Thoracic aorta (tissue), 2 donors: ENCODE data around the gene SLC39A3. TPM values are rescaled to one million over a fixed set of nuclear protein-coding genes. Genes with fewer than 3 reads are reported as not detected.

Source experiments
- ATAC-seq: fragments of 150-250 bp; one replicate; pipeline ENCODE4 v1.8.0; 2017; ENCODE audit warnings: low read depth; ENCODE audit not compliant: insufficient number of reproducible peaks, low FRiP score
- DNase-seq: peaks from one replicate; pipeline ENCODE4 v3.0.0-alpha.2; 2020; ENCODE audit warnings: low spot score
- H3K27ac ChIP-seq, 2 donors: fragments of 200-600 bp; sonication (generic); 1 replicate in 1 of 2; 2 replicates in 1 of 2; pipeline ENCODE4 v1.5.1; 2016; ENCODE audit warnings: mild to moderate bottlenecking in 2 of 2, moderate library complexity in 2 of 2
- H3K27me3 ChIP-seq: fragments of 200-600 bp; sonication (generic); replicated peaks from 2 replicates; pipeline ENCODE4 v1.6.0; 2016; ENCODE audit warnings: mild to moderate bottlenecking; ENCODE audit not compliant: insufficient read depth
- H3K36me3 ChIP-seq: fragments of 200-600 bp; sonication (generic); one replicate; pipeline ENCODE4 v1.5.1; 2016
- H3K4me1 ChIP-seq, 2 donors: fragments of 200-600 bp; sonication (generic); 1 replicate in 1 of 2; 2 replicates in 1 of 2; pipeline versions ENCODE4 v1.5.1 to v1.6.0; 2016; ENCODE audit warnings: low read depth in 2 of 2, mild to moderate bottlenecking in 1 of 2; ENCODE audit not compliant: control insufficient read depth in 1 of 2
- H3K4me3 ChIP-seq: fragments of 200-600 bp; sonication (generic); 2 replicates; pipeline ENCODE4 v1.5.1; 2016; ENCODE audit warnings: mild to moderate bottlenecking
- H3K9me3 ChIP-seq: fragments of 200-600 bp; sonication (generic); 2 replicates; pipeline ENCODE4 v1.5.1; 2016
- total RNA-seq, 2 donors: library from RNA; depleted of rRNA; stranded (reverse); fragments of >200 nt; gene quantifications; one replicate each; pipeline versions ENCODE4 v1.1.0 to v1.2.3, GENCODE V29; 2016
- TF ChIP-seq, protein P1 (sequence below): fragments of 200-600 bp; sonication (generic); IDR thresholded peaks from one replicate; pipeline ENCODE4 v1.5.1; 2019; ENCODE audit warnings: antibody characterized with exemption

SLC39A3 gene
- total RNA-seq, 2 donors from 2014 or later = 26.6 to 37.6 TPM

DNA sequence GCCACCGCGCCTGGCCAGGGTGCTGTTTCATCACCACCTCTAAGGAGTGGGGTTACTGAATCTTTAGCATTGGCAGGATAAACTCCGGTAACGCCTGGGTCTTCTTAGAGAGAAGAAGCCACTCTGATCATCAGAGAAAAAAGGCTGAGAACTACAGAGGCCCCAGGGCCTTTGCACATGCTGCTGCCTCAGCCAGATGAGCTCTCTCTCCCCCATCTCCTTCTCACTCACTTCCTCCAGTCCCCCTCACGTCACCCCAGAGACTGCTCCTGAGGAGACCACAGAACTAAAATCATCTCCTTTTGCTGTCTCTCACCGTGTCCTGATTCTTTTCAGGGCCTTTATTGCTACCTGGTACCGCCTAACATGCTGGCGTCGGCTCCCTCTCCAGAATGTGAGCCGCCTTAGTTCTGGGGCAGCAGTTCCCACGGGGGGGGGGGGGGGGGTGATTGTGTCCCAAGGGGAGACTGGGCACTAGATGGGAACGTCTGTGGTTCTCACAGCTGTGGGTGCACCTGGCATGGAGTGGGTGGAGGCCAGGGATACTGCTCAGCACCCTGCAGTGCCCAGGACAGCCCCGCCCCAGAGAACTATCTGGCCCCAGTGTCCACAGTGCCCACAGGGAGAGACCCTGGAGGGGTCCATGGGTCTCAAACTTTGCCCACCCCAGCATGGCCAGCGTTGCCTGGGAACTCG is 13.5 kb downstream of the SLC39A3 start:
- Histone ChIP-seq H3K4me3 (no peak overlapping the region), H3K27ac (no peak overlapping the region), H3K4me1 (peaks cover 9 to 27% of the 10 kb centered on the region in 2 donors), H3K36me3 (no peaks in the 10 kb centered on the region), H3K9me3 (no peaks in the 10 kb centered on the region), H3K27me3 (no peaks in the 10 kb centered on the region)
- TF ChIP-seq, protein P1, sequence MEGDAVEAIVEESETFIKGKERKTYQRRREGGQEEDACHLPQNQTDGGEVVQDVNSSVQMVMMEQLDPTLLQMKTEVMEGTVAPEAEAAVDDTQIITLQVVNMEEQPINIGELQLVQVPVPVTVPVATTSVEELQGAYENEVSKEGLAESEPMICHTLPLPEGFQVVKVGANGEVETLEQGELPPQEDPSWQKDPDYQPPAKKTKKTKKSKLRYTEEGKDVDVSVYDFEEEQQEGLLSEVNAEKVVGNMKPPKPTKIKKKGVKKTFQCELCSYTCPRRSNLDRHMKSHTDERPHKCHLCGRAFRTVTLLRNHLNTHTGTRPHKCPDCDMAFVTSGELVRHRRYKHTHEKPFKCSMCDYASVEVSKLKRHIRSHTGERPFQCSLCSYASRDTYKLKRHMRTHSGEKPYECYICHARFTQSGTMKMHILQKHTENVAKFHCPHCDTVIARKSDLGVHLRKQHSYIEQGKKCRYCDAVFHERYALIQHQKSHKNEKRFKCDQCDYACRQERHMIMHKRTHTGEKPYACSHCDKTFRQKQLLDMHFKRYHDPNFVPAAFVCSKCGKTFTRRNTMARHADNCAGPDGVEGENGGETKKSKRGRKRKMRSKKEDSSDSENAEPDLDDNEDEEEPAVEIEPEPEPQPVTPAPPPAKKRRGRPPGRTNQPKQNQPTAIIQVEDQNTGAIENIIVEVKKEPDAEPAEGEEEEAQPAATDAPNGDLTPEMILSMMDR = no peak
- DNase-seq = no peak
- ATAC-seq = no peak

DNA sequence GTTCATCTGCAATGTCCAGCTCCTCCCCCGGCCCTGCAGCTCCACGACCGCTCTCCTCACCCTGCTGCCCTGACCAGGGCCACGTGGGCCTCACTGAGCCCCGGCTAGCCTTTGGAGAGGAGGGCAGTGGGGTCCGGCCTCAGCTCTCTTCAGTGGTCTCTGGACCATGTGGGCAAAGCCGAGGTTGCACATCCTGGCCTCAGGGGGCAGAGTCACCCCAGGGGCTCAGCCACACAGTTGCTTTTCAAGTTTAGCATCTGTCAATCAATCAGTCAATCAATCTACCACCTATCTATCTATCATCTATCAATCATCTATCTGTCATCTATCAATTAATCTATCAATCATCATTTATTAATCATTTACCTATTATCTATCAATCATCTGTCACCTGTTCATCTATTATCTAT is 15.7 kb downstream of the SLC39A3 start:
- peaks cover 12 to 39% of the 10 kb centered on the region in 2 donors for H3K4me1 ChIP-seq
- H3K36me3 ChIP-seq = no peaks in the 10 kb centered on the region
- TF ChIP-seq, protein P1 = no peak
- no peaks in the 10 kb centered on the region for H3K27me3 ChIP-seq
- no peak overlapping the region for H3K27ac ChIP-seq
- no peak for DNase-seq
- H3K4me3 ChIP-seq = no peak overlapping the region
- no peaks in the 10 kb centered on the region for H3K9me3 ChIP-seq
- ATAC-seq = no peak

DNA sequence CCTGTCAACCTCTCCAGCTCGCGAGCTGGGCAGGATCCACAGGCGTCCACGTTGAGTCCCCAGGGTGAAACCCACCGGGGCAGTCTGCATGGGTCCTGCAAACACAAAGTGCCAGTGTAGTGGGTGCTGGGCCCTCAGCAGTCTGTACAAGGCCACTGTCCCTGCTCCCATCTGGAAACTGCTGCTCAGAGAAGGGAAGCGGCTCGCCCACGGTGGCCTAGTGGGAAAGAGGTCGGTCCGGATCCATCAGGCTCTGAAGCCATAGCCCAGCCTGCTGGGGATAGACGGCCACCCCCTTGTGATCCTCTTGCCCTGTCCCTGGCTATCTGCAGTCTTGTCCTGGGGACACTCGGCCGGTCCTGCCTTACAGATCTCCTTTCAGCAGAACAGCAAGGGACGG is 16.1 kb downstream of the SLC39A3 start:
- no peak overlapping the region for H3K4me3 ChIP-seq
- H3K9me3 ChIP-seq = no peaks in the 10 kb centered on the region
- ATAC-seq (no peak), DNase-seq (no peak)
- H3K27me3 ChIP-seq = no peaks in the 10 kb centered on the region
- H3K36me3 ChIP-seq = no peaks in the 10 kb centered on the region
- peaks cover 12 to 39% of the 10 kb centered on the region in 2 donors for H3K4me1 ChIP-seq
- TF ChIP-seq, protein P1 = no peak
- H3K27ac ChIP-seq = peak overlapping the region; percentile 56 to 59

DNA sequence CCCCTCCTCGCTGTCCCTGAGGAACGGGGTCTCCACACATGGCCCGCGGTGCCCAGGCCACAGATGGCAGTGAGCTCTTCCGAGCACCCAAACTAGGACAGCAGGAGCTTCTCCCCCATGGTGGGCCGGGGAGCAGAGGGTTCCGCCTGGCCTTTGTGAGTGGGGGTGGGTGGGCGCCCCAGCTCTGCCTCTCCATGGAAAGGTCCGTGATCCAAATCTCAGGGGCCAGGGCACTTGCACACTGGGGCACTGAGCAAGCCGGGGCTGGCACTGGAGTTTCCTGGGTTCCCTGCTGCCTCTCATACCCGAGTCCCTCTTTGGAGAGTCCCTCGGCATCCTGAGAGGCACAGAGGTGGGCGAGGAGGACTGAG is 16.5 kb downstream of the SLC39A3 start:
- H3K9me3 ChIP-seq = no peaks in the 10 kb centered on the region
- peak overlapping the region; percentile 56 to 59 for H3K27ac ChIP-seq
- no peaks in the 10 kb centered on the region for H3K36me3 ChIP-seq
- no peak for DNase-seq
- H3K4me3 ChIP-seq = peak overlapping the region; percentile 50
- no peak for ATAC-seq
- TF ChIP-seq, protein P1 = no peak
- peaks cover 12 to 39% of the 10 kb centered on the region in 2 donors for H3K4me1 ChIP-seq
- H3K27me3 ChIP-seq = no peaks in the 10 kb centered on the region

DNA sequence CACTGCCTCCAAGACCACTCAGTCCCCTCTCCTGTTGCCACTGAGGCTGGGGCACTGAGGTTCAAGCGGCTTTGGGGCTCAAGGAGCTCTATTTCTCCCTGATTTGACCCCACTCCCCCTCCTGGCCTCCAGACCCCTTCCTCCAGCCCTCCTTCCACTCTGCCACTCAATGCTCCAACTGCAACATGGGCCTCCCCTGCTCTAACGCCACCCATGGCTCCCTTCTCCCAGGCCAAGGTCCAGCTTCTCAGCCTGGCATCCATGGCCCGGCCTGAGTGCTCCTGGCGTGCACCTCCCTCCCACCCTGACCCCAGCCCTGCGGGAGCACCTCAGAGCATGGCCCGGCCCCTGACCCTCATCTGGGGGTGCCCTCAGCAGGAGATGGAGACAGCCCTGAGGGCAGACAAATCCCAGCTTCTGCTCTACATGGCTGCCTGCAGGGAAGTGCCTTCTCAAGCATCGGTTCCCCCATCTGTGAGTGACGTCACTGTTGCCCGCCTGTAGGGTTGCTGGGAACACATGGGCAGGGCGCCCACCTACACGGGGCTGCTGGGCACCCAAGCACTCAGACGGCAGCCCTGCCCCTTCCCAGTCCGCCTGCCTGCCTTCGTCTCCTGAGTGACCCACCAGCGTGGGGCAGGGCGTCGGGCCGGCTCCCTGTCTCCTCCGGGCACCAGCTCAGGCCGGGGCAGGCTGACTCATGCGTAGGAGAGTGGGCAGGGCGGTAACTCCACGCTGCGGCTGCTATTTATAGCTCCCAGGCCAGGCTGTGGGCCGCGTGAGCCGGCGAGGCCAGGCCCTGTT is 17.1 kb downstream of the SLC39A3 start:
- TF ChIP-seq, protein P1 = no peak
- Histone ChIP-seq H3K27me3 (no peaks in the 10 kb centered on the region), H3K9me3 (no peaks in the 10 kb centered on the region), H3K27ac (peak overlapping the region; percentile 56 to 59), H3K4me3 (peak overlapping the region; percentile 50), H3K36me3 (no peaks in the 10 kb centered on the region), H3K4me1 (peaks cover 12 to 39% of the 10 kb centered on the region in 2 donors)
- ATAC-seq = peak; percentile 49
- DNase-seq = peak; percentile 65
